ENCODE measurements around the gene TSPO2.

DNA sequence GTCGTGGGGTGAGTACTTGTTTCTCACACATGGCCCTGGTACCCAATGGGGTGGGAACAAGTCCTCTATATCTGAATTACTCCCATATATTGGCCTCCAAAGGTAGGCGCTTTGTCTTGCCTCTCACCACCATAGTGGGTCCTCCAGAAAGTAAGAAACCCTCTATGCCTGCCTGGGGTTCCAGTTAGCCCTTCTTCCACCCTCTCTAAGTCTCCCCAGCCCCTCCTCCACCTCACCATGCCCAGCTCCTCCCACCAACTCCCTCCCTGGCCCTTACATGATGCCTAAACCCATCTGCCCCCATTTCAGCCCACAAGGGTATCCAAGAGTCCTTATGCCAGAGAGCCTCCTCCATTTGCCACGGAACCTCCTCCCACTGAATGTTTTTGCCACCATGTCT is 884 bp downstream of the TSPO2 start:
- TF ChIP-seq SUZ12 (IDR thresholded peaks at IDR 0.05; ENCODE audit: extremely low read depth, insufficient read depth, insufficient read length) (no peak), YY1 (IDR thresholded peaks at IDR 0.05; ENCODE audit: insufficient read depth, insufficient read length) (no peak), ZNF274 (IDR thresholded peaks at IDR 0.05; ENCODE audit: low read depth, low read length) (no peak)

Measured in NT2/D1 (cell line).